AG08395 (cell line): ENCODE results near the gene PICALM.
"Not testable (repeated sequence)": the region's sequence is repeated elsewhere in the genome, so short reads cannot be mapped to it uniquely, and the experiment has no call there.

ENCODE experiments used
- DNase-seq: peaks from one replicate; pipeline ENCODE4 v3.0.0; 2012; ENCODE audit warnings: mixed read lengths, low spot score

Gene PICALM, protein sequence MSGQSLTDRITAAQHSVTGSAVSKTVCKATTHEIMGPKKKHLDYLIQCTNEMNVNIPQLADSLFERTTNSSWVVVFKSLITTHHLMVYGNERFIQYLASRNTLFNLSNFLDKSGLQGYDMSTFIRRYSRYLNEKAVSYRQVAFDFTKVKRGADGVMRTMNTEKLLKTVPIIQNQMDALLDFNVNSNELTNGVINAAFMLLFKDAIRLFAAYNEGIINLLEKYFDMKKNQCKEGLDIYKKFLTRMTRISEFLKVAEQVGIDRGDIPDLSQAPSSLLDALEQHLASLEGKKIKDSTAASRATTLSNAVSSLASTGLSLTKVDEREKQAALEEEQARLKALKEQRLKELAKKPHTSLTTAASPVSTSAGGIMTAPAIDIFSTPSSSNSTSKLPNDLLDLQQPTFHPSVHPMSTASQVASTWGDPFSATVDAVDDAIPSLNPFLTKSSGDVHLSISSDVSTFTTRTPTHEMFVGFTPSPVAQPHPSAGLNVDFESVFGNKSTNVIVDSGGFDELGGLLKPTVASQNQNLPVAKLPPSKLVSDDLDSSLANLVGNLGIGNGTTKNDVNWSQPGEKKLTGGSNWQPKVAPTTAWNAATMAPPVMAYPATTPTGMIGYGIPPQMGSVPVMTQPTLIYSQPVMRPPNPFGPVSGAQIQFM

DNA sequence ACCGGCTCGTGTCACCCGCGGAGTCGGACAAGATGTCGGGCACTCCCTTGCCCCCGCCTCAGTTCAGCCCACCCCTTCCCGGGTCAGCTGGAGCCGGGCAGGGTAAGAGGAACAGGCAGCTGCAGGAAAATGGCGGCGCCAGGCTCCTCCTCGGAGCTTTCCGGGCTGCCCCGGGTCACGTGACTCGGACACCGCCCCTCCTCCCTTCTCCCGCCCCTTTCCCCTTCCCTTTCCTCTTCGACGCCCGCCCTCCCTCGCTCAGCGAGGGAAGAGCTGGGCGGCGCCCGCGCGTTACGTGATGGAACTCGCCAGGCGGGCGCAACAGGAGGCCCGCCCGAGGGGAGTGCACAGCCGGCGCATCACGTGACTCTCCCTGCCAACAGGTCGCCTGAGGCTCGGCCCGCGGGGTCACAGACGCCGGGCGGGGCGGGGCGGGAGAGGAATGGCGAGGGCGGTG, at the start of gene PICALM:
TSS of gene PICALM (minus strand) at position 134 of the 457 bp plus-strand sequence. CDS start 304 bp downstream, outside the sequence.
- DNase-seq: peak; percentile 95

DNA sequence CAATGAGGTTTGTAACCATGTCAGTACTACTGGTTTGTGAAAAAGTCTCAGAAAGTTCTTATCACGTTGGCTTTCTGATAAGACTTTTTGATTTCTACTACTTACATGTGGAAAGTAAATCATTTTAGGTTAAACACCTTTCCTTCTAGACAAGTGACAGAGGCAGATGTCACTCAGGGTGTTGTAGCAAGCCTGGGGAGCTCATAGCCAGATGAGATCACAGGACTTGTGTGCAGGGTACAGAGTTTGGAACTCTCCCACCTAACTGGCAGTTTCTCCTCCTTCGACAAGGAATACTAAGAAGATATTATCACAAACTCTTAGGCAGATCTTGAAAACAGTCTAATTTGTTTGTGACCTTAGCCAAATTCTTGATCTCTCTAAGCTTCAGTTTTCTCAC, 49.4 kb upstream of the PICALM start:
- no peak for DNase-seq

DNA sequence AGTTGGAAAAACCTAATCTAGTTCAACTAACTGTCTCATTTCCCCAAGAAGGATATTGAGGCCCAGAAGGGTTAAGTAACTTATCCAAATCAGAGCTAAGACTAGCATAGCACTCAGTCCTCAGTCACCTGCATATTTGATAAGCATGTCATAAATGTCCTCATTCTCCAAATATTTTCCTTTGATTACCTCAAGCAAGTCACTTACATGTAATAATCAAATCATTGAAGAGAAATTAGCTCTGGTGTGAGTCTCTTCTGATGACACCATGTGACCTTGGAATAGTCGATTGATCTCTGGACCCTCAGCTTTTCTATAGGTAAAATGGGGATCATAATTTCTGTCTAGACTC, 48.8 kb upstream of the PICALM start:
- no peak for DNase-seq

DNA sequence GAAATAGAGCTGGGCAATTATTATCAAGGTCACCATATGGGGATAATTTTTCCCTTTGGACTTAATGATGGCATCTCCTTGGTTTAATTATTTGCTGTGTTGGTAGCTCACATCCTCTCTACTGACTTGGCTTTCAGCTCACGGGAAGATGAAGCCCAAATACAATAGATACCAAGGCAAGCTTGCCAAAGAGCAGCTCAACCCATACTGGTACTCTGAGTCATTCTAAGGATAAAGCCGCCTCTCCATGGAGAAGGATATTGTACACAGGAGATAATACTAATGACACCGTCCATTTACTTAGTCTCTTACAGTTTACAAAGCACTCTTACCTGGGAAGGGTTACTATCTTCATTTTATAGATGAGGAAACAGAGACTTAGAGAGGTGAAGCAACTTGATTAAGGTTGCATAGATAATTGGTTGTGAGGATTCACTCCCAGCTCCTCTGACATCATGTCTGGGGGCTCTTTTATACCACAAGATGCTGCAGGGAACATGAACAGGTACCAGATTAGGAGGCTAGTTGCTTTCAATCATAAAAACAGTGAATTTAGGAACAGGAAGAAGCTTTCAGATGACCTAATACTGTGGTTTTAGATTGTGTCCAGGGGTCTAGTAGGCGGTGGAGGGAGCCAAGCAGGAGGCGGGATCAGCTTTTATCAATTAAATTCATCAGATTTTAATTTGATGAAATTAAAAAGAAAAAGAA, 48.3 kb upstream of the PICALM start:
- no peak for DNase-seq

DNA sequence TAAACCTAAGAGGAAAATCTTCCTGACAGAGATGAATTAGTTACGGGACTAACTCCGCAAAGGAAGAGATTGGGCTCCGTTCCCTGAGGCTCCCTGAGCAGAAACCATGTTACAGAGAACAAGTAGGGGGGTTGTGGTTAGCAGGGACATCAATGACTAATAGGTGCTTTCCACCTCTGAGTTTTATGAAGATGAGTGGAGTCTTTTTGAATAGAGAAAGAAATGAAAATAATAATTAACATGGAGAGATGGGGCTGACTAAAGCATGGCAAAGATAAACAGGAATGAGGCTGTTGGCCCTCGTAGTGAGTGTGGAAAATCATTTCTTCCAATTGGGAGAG, 47.5 kb upstream of the PICALM start:
- DNase-seq: peak; percentile 42

DNA sequence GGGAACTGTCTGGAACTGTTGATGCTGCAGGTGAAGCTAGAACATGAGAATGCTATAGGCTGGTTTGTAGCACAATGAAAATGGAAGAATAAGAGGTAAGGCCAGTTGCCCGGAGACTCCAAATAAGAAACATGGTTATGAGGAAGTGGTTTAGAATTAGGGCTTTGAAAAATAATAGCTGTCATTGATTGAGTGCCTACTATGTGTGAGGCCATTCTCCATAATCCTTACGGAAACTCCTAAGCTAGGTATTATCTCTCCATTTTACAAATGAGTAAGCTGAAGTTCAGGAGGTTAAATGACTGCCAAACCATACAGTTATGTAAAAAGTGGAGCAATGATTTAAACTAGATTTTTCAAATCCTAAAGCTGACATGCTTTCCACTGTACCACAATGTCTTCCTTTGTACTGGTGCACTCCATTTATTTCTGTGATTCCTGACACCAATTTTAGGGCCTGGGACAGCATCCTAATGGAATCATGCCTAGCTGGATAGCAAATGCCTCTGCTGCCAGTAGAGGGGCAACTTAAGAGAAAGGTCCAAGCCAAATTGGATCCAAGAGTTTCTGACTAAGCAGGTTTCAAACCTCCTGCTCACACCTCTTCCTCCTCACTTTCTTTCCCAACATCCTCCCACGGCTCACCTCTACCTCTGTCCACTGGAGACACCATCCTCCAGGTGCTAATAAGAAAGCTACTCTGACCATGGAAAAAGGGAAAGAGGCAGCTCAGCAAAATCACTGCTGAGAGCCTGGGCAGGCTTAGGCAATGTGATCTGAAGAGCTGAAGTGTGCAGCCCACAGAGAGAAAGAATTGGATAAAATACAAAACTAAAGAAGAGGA, 46.9 kb upstream of the PICALM start:
- DNase-seq: no peak

DNA sequence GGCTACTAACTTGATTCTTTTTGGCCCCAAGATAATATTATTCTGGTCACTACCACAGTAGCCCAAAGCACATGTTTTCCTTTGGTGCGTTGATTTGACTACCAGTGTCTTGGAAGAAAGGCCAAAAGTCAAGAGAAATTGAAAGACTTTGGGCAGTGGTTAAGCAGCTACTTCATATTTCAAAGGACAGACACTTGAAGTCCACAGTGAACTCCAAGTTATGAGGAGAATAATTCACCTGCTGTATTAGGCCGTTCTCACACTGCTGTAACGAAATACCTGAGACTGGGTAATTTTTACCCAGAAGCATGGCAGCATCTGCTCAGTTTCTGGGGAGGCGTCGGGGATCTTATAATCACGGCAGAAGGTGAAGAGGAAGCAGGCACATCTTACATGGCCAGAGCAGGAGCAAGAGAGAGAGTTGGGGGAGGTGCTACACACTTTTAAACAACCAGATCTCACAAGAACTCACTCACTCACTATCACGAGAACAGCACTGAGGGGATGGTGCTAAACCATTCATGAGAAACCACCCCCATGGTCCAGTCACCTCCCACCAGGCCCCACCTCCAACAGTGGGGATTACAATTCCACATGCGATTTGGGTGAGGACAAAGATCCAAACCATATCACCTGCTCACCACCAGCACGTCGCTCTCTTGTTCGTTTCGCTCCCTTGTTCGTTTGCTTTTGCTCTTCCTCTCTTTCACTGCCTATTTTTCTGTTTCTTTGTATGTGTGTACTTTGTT, 40.2 kb upstream of the PICALM start:
- no peak for DNase-seq

DNA sequence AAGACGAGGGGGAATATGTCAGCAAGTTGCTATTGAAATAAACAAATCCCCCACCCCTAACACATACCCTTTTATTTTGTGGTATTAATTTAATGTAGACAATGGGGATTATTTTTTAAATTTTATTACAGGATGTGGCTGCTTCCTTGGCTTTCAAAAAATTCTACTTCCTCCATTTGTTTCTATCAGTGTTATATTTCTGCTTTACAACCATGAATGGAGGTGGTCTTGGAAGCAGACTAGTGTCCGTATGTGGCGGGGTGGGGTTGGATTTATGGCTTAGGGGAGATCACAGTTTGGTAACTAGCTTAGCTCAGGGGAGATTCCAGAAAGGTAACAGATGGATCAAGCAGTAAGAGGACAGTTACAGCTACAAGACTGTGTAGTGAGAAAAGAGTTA, 39.3 kb upstream of the PICALM start:
- DNase-seq: no peak

DNA sequence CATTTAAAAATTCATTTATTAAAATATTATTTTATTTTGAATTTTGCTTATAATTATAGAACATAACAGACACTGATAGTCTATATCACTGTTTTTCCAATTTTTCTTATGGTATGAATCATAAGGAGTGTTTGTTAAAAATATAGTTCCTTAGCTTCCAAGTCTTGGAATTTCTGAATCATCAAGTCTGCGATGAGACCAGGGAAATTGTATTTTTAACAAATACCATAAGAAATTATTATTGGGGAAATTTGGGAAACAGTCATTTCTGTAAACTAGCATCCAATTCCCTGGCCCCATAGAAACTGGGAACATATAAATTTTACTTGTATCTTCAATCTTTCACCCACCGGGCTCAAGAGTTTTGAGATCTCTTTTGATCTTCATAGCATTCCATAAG, 38.0 kb upstream of the PICALM start:
- no peak for DNase-seq

DNA sequence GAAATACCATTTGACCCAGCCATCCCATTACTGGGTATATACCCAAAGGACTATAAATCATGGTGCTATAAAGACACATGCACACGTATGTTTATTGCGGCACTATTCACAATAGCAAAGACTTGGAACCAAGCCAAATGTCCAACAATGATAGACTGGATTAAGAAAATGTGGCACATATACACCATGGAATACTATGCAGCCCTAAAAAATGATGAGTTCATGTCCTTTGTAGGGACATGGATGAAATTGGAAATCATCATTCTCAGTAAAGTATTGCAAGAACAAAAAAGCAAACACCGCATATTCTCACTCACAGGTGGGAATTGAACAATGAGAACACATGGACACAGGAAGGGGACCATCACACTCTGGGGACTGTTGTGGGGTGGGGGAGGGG, 37.1 kb upstream of the PICALM start:
- DNase-seq: not testable (repeated sequence)

DNA sequence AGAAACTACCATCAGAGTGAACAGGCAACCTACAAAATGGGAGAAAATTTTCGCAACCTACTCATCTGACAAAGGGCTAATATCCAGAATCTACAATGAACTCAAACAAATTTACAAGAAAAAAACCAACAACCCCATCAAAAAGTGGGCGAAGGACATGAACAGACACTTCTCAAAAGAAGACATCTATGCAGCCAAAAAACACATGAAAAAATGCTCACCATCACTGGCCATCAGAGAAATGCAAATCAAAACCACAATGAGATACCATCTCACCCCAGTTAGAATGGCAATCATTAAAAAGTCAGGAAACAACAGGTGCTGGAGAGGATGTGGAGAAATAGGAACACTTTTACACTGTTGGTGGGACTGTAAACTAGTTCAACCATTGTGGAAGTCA, 36.7 kb upstream of the PICALM start:
- not testable (repeated sequence) for DNase-seq

DNA sequence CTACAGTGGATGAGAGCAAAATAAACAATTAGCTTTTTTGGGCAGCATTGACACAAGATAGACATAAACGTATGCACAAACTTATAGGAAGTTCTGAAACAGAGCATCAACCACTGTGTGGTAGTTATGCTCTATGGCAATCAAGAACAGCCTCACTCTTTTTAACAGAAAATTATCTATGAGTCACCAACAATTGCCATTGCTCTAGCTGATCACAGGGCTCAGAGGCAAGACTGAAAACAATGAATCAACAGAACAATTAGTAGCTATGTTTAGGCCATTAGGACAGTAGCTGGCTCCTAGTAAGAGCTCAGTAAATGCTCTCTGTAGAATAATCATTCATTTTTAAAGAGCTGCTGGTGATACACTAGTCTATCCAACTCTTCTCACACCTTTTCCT, 34.9 kb upstream of the PICALM start:
- DNase-seq: no peak

DNA sequence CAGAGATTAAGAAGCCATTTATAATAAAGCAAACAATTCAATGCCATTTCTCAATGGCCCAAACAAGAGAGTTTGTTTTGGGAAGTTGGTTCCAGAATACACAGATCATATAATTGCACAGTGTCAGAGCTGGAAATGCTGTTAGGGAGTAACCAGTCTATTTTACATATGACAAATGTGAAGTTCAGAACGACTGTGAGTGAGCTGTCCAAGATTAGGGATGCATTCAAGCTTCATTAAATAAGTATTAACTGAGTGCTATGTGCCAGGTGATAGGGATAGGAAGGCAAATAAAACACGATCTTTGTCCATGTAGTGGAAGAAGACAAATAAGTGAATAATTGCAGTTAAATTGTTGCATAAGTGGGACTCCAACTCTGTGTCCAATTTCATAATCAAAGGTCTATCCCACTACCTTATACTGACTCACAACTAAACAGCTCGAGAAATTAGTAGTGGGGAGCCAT, 33.1 kb upstream of the PICALM start:
- peak; percentile 40 for DNase-seq

DNA sequence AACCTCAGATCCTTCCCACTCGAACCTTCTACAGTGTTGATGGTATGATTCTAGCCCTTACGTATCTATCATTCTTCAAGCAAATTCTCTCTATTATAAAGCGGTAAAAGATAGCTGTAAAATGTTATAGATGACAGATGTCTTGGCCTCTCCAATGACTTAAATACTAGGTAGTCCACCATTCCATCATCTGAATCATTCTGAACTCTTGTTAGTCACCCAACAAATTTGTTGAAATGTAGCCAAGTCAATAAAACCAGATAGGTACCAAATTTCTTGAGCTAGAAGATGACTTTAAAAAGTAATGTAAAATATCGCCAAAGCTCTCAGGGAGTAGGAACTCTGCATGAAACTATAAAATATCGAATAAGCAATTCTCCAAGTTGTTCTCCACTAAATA, 32.6 kb upstream of the PICALM start:
- no peak for DNase-seq

DNA sequence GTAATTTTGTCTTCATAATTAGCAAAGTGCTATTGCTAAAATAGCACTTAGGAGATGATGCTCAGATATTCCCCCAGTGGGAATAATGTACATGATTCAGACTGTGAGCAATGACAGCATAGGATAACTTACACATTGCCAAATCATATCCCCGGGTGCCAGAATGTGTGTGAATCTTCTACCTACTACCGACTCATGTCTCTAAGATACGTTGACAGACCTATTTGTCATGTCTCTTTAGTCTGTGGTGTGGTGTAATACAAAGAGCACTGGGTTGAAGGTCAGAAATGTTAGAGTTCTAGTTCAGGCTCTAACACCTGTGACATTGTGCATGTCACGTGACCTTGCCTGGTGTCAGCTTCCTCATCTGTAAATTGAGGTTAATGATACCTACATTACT, 31.0 kb upstream of the PICALM start:
- no peak for DNase-seq

DNA sequence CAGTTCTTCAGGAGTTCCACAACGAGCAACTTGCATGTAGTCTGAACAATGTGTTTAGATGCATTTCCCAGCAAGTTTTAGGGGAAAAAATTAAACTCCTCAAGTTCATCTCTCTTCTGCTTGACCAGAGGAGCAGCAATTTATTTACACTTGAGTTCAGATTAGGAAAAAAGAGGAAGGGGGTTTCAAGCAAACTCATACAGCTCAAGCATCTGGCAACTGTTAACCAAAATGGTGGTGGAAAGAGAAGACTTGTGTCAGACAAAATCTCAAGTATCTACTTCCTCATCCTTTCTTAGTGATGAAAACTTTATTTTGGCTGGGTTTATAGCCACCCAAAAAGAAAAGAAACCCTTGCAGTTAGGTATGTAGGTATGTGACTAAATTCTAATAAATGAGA, 29.1 kb upstream of the PICALM start:
- no peak for DNase-seq

DNA sequence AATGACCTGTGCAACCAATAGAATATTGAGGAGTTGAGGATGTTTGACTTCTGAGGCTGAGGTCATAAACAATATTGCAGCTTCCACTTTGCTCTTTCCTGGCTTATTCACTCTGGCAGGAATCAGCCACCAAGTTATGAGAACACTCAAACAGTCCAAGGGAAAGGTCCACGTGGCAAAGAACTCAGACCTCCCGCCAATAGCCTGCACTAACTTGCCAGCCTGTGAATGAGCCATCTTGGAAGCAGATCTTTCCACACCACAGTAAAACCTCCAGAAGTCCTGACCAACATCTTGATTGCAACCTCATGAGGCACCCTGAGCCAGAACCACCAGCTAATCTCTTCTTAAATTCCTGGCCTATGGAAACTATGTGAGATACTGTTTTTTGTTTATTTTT, 22.7 kb upstream of the PICALM start:
- DNase-seq: peak; percentile 63

DNA sequence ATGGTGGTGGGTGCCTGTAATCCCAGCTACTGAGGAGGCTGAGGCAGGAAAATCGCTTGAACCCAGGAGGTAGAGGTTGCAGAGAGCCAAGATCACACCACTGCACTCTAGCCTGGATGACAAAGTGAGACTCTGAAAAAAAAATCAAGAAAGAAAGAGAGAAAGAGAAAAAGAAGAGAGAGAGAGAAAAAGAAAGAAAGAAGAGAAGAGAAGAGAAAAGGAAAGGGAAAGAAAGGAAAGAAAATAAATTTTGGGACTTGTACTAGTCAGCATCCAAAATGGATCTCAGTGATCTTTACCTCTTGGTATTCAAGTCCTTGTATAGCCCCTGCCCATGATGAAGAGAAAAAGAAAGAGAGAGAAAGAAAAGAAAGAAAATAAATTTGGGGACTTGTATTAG, 22.2 kb upstream of the PICALM start:
- DNase-seq: no peak

DNA sequence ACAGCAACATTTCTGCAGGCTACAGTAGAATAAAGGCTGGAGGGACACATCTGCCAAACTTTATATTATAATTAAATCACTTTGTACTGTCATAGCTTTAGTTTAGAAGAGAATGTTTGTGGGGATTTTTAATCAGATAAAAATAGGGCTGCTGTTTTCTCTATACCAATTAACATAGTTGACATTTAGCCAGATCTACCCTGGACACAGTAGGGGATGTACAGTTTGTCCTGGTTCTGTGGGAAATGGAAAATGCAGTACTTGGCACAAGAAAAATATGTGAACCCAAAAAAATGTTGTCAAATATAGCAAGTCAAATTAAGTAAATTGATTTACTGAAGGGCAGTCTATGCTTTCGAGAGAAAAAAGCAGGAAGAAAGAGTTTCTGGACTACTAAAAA, 20.8 kb upstream of the PICALM start:
- peak; percentile 67 for DNase-seq

DNA sequence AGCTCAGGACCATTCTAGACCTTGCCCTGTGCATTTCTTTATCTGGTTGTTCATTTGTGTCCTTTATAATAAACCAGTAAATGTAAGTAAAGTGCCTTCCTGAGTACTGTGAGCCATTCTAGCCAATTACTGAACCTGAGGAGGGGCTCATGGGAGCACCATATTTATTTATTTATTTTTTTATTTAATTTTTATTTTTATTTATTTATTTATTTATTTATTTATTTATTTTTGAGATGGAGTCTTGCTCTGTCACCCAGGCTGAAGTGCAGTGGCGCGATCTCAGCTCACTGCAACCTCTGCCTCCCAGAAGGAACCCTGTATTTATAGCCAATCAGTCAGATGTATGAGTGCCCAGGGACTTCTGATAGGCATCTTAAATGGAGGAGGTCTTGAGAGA, 18.8 kb upstream of the PICALM start:
- DNase-seq: not testable (repeated sequence)

DNA sequence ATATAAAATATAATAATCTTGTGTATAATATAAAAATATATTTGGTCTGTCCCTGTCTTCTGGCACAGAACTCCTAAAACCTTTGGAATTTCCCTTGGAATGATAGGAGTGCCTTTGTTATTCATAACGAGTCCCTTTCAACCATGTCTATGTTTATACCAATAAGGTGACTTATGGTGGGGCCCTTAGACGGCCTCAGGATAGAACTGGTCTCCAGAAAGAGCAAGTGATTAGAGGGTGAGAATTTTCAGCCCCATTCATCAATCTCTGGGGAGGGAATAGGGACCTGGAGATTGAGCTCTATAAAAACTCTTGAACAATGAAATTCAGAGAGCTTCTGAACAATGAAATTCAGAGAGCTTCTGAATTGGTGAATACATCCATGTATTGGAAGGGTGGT, 18.4 kb upstream of the PICALM start:
- DNase-seq: no peak
